Ishikawa (cell line): ENCODE results near the gene SDF2L1.

Experiments used
- EP300 ChIP-seq: IDR thresholded peaks from 2 replicates; pipeline ENCODE4 v1.6.1; 2012; ENCODE audit warnings: borderline replicate concordance
- TCF12 ChIP-seq: IDR thresholded peaks from 2 replicates; pipeline ENCODE4 v1.6.1; 2012; ENCODE audit warnings: low read depth
- TEAD4 ChIP-seq: IDR thresholded peaks from 2 replicates; pipeline ENCODE4 v1.6.1; 2012
- TF ChIP-seq, protein P1 (sequence below): IDR thresholded peaks from 2 replicates; pipeline ENCODE4 v1.6.1; 2012; ENCODE audit warnings: low read depth, mild to moderate bottlenecking
- TF ChIP-seq, protein P2 (sequence below): IDR thresholded peaks from 2 replicates; pipeline ENCODE4 v1.6.1; 2012

DNA sequence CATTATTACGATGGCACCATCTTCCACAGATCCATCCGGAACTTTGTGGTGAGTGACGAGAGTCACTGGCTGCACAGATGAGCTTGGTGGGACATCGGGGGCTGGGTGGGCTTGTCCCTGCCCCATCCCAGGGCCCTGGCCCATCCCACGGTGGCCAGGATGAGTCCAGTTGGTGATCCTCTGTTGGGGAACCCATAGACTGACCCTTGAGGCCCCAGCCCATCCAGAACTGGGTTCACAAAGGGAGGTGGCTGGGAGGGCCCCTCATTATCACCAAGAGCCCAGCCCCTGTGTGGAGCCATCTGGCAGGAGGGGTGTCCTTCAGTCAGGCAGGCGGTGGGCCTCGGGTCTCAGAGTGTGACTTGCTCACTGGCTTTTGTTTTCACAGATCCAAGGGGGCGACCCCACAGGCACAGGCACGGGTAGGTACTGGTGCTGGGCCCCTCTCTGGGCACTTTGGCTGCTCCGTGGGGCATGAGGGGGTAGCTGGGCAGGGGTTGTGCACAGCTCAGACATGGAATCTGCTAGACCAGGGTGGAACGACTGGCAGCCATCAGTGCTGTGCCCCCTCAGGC lies 45.7 kb downstream of the SDF2L1 start:
- TF ChIP-seq, protein P1, sequence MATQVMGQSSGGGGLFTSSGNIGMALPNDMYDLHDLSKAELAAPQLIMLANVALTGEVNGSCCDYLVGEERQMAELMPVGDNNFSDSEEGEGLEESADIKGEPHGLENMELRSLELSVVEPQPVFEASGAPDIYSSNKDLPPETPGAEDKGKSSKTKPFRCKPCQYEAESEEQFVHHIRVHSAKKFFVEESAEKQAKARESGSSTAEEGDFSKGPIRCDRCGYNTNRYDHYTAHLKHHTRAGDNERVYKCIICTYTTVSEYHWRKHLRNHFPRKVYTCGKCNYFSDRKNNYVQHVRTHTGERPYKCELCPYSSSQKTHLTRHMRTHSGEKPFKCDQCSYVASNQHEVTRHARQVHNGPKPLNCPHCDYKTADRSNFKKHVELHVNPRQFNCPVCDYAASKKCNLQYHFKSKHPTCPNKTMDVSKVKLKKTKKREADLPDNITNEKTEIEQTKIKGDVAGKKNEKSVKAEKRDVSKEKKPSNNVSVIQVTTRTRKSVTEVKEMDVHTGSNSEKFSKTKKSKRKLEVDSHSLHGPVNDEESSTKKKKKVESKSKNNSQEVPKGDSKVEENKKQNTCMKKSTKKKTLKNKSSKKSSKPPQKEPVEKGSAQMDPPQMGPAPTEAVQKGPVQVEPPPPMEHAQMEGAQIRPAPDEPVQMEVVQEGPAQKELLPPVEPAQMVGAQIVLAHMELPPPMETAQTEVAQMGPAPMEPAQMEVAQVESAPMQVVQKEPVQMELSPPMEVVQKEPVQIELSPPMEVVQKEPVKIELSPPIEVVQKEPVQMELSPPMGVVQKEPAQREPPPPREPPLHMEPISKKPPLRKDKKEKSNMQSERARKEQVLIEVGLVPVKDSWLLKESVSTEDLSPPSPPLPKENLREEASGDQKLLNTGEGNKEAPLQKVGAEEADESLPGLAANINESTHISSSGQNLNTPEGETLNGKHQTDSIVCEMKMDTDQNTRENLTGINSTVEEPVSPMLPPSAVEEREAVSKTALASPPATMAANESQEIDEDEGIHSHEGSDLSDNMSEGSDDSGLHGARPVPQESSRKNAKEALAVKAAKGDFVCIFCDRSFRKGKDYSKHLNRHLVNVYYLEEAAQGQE: no peak
- TF ChIP-seq EP300 (no peak), TEAD4 (no peak), TCF12 (no peak)
- TF ChIP-seq, protein P2, sequence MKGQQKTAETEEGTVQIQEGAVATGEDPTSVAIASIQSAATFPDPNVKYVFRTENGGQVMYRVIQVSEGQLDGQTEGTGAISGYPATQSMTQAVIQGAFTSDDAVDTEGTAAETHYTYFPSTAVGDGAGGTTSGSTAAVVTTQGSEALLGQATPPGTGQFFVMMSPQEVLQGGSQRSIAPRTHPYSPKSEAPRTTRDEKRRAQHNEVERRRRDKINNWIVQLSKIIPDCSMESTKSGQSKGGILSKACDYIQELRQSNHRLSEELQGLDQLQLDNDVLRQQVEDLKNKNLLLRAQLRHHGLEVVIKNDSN: no peak
